Measurements from ENCODE around the gene ETV6.

Gene ETV6

DNA sequence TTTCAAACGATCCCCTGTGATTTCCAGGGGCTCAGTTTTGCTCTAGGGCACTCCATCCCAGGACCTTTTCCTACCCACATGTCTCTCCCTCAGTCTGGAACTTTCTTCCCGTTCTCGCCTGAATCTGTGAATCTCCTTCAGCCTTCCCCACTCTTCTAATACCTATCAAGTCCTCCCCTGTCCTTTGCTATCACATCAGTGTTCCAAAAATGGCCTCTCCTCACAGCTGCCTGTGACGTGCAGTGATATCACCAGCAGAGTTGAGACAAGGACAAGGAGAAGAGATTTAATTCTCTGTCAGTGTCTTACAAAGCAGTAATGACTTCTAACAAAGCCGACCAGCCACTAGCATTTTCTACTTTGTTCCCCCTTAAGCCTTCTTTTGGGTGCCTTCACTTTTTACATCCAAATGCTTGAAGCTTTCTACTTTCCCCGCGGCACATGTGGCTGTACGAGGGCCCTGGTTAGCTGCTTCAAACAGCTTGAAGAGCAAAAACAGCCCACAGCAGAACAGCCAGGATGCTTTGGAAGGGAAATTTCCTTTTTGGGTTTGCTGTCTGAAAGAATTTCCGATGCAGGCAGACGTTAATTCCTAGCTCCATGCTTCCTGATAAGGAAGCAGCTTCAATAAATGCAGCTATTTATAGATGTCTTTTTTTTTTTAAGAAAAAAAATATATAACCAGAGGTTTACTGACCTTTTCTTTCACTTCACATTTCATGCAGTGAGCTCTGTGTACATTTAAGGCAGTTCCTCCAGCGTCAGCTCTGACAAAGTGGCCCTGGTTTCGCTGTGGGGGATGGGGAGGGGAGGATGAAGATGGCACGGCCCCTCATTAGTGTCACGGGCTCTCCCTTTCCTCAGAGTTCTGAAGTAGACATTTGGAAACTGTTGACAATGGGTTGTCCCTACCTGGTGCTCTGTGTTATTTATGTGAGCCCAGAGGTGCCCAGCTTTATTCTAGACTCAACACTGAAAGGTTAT lies 109.3 kb downstream of the ETV6 start:
- DNase-seq = no peak

DNA sequence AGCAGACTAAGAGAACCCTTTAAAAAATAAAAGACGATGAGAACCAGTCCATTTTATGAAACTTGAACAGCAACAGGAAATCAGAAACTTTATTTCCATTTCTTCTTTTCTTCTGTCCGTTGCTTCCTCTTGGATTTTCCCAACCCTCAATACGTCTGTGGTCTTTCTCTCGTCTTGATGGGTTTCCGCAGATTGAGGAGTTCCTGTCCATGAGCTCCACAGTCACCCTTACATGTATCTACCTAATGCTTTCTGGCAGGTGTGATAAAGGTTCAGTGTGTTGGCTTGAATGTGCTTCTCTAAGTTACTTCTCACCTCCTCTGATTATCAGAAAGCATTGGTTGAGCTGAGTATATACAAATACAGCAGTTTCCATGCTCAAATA lies 110.0 kb downstream of the ETV6 start:
- in situ Hi-C loops (cut with HindIII; ENCODE audit: low pct_ligation_motif_present, low pct_unique_long_range_greater_than_20kb, low sequenced_read_pairs) = no loop called here
- no peak for DNase-seq

More for the DNA sequence above, 109.3 kb downstream of the ETV6 start:
- in situ Hi-C loops (cut with HindIII; ENCODE audit: low pct_ligation_motif_present, low pct_unique_long_range_greater_than_20kb, low sequenced_read_pairs) = no loop called here

DNA sequence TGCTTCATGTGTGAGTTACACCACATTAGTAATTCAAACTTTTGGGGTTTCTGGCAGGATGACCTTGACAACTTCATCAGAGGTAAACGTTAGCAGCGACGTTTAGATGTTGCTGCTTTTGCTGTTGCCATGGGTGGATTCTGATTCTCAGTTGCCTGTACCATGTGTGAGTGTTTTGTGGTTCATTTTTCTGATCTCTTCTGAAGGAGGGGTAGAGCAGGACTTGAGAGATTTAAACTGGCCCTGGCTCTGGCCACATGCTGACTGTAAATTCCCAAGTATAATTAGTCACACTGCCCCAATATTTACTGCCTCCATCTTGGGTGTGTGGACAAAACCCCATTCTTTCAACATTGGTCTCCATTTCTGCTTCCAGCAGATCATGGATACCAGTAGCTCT lies 110.4 kb downstream of the ETV6 start:
- in situ Hi-C loops (cut with HindIII; ENCODE audit: low pct_ligation_motif_present, low pct_unique_long_range_greater_than_20kb, low sequenced_read_pairs) = no loop called here
- DNase-seq = no peak

DNA sequence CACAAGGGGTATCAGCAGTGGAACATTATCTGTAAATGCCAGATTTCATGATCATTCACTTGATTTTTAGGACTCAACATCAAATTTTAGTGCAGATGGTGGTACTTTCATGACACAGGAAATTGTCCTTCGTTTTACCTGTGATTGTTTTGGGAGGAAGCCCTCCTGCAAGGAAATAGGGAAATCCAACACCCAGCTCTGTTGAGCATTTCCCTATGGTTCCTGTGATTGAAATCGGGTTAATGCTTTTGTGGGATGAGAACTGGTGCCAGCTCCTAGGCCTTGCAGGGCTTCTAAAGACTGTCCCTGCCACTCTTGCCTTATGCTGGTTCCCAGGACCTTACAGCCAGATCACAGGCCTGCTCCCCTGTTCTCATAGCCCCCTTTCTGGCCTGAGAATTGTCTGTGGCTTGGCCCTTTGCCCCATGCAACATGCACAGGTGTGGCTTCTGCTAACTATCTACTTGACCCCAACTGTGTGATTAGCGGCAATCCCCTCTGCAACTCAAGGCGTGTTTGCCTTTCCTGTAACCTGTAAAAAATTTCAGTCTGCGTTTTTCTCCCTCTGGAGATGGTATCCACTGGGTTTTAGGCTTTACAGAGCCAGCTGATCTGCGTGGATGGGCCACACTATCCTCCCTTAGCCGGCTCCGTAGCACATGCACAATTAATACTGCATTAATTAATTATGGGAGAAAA lies 112.5 kb downstream of the ETV6 start:
- no peak for DNase-seq
- in situ Hi-C loops (cut with HindIII; ENCODE audit: low pct_ligation_motif_present, low pct_unique_long_range_greater_than_20kb, low sequenced_read_pairs) = no loop called here

DNA sequence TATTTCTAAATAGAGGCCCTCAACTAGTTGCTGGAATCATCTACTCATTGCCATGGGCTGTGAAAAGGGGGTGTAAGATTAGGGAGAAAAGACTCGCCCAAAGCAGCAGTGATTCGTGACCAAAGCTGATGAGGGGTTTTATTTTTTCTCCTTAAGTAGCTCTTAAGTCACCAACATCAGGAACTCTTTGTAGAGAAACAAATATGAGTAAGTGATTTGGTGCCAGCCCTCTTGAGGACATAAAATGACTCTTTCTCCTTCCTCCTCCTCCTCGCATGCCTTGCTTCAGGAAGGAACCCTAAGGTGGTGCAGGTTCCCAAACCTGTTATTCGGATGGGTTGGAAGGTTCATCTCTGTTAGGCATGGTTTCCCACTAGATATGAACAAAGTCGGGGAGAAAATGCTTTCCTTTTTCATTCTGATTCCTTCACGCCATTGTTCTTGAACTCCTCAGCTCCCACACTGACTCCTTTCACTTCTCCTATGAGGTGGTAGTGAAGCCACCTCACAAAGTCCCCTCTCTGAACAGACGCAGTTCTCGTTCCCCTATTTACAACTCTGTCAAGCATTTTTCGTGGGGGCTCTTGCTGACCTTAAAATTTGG lies 113.4 kb downstream of the ETV6 start:
- in situ Hi-C loops (cut with HindIII; ENCODE audit: low pct_ligation_motif_present, low pct_unique_long_range_greater_than_20kb, low sequenced_read_pairs) = no loop called here
- no peak for DNase-seq

DNA sequence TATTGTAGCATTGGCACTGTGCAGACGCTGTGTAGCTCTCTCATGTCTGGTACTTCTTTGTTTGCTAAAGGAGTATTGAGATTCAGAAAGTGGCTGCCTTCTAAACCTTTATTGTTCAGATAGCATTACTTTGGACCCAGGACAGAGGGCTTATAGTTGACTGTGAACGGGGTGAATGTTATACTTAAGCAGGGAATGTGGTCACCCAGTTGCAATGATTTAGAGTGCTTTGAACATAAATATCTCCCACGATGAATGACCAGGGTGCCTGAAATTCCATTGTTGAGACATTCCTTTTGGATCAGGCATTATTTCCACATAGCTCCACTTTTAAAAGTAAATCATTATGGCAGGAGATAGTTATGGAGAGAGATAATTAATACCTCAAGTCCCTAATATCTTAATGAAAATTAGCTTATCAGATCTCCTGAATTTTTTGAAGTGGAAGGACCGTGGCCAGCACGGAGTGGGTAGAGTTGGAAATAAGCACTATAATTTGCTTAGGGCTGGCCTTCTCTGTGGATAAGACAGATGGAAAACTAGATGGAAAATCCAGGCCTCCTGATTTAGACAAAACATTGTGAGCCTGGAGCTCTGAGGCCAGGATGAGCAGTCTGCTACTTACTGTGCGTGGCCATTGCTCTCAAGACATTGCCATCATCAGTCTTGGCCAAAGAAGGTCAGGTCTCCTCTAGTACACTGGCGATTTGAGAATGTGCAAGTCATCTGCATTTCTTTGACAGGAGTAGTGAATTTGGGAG lies 114.5 kb downstream of the ETV6 start:
- in situ Hi-C loops (cut with HindIII; ENCODE audit: low pct_ligation_motif_present, low pct_unique_long_range_greater_than_20kb, low sequenced_read_pairs) = no loop called here
- DNase-seq = peak; percentile 88

DNA sequence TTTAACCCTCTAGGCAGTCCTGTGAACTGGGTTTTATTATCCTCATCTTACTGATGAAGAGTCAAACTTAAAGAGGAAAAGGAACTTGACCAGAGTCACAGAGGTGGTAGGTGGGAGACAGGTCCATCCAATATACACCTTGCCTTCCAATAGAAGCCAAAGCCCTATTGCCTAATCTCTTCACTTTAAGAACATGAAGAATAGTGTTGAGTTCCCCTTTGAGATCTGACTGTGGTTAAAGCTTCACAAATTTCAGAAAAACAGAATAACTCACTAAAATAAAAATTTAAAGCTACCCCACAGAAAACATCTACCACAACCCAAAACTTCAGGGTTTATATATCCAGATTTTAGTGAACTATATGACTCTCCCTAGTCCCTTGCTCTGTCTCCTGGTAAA lies 115.4 kb downstream of the ETV6 start:
- in situ Hi-C loops (cut with HindIII; ENCODE audit: low pct_ligation_motif_present, low pct_unique_long_range_greater_than_20kb, low sequenced_read_pairs) = no loop called here
- DNase-seq = no peak

DNA sequence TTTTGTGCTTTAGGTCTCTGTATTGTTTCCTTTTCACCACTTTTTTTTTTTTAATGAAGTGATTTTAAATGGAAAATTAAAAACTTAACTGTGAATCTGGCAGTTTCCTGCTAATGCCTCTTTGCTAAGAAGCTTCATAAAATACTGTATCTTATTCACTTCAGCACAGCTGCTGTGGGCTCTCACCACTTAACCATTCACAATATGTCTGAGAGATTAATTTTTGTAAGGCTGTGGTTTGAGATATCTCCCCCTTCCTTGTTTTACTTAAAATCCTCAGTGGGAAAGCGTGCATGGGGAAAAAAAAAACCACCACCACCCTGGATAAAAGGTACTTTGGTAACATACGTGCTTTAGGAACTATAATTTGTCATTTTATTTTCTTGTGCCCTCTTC lies 115.9 kb downstream of the ETV6 start:
- in situ Hi-C loops (cut with HindIII; ENCODE audit: low pct_ligation_motif_present, low pct_unique_long_range_greater_than_20kb, low sequenced_read_pairs) = no loop called here
- DNase-seq = no peak

DNA sequence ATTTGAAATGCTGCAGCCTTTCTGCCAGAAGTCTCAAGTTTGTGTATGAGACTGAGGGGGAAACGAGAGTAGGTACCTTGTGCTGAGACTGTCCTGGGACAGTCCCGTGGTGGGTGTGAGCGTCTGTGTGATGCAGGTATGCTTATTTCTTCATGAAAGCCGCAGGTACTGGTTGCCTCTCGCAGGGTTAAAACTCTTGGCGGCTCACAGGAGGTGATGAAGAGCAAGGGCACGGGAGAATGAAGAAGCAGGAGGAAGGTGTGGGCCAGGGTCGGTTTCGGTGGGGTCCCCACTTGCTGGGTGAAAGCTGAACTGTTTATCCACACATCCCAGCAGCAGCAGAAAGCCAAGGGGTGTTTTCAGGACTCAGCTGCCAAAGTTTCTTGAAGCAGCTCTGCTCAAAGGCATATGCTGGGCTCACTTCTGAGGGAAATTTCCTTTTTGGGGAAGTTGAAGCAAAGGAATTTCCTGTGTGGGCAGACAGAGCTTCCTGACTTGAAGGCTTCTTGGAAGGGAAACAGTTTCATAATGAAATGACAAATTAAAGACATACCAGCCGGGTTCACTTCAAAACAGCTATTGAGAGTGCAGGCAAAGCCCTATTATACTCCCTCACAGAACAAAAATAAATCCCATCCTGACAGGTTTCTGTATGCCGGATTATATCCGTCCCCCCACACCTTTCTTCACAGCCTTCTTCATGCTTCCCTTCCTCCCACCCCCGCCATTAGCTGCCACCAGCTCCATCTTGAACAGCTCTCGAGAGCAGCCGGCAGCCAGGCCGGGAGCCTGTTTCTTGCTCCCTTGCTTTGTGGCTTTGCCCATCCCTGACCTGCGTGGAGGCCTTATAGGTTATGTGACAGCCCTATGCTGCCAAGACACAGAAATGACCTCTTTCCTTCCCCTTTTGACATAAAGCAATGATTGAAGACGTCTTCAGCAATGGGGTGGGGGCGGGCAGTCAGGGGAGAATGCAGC lies 116.6 kb downstream of the ETV6 start:
- in situ Hi-C loops (cut with HindIII; ENCODE audit: low pct_ligation_motif_present, low pct_unique_long_range_greater_than_20kb, low sequenced_read_pairs) = no loop called here
- no peak for DNase-seq

DNA sequence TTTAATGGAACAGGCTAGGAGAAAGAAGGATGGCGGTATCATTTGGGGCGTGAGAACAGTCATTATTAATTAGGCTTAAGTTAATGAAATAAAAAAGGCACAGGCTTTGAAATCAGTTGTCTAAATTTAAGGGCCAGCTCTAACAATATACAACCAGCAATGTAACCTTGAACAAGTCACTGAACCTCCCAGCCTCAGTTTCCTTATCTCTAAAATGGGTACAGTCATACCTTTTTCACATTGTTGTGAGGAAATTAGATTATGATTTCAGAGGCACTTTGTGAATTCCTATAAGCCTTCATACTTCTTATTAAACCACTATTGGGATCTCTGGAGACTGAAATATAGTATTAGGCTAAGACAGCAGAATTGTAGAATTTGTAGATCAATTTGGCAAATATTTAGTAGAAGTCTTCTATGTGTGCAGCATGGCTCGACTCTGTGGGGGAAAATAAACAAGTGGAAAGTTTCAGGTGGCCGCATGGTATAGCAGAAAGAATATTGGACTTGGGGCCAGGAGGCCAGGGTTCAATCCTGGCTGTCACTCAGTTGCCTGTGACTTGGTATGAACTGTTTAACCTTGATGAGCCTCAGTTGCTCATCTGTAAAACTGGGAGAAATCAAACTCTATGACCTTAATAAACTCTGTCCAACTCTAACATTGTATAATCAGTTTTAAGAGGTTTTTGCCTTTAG lies 117.7 kb downstream of the ETV6 start:
- in situ Hi-C loops (cut with HindIII; ENCODE audit: low pct_ligation_motif_present, low pct_unique_long_range_greater_than_20kb, low sequenced_read_pairs) = no loop called here
- DNase-seq = no peak

DNA sequence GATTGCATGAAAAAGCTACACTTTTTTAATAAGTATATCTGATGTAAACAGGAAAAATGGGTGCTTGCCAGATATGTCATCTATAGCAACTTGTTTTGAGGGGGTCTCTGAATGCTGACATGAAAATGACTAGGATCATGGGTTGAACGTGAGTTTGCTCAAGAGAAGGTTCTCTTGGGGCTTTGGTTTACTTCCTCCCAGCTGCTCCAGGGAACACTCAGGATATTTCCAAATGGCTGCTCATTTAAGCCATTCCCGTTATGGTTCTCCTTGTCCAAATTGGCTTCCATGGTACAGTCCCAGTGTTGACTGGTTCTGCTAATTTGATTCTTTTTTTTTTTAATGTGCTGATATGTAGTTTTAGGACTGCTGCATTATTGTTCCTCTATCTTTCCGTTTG lies 118.3 kb downstream of the ETV6 start:
- no peak for DNase-seq
- in situ Hi-C loops (cut with HindIII; ENCODE audit: low pct_ligation_motif_present, low pct_unique_long_range_greater_than_20kb, low sequenced_read_pairs) = no loop called here

DNA sequence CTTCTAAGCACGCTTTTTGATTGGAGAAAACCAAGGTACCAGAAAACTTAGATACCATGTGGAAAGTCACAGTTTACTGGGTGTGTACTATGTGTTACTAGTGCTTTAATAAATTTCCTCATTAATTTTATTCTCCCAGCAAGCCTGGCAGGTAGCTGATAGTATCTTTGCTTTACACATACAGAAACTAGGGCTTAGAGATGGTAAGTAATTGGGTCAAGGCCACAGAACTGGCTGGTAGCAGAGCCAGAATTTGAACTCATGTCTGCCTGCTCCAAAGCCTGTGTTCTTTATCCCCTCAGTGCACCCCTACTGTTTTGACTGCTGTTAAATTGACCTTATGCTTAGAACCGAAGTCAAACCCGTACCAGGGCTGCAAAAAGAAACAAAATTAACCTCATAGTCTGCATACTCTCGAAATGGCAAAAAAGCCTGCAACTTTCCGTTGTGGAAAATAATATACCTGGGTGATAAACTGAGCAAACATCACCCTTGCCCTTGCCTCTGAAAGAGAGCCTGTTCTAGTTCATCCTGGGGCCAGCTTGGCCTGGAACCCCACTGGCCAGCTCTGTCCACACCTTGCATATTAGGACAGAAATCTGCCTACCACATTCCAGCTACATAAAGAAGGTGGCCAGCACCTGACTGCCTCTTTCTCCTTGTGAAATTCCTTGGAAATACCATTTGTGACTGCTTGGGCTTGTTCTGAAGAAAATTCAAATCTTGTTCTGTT lies 118.9 kb downstream of the ETV6 start:
- DNase-seq = no peak
- in situ Hi-C loops (cut with HindIII; ENCODE audit: low pct_ligation_motif_present, low pct_unique_long_range_greater_than_20kb, low sequenced_read_pairs) = no loop called here

DNA sequence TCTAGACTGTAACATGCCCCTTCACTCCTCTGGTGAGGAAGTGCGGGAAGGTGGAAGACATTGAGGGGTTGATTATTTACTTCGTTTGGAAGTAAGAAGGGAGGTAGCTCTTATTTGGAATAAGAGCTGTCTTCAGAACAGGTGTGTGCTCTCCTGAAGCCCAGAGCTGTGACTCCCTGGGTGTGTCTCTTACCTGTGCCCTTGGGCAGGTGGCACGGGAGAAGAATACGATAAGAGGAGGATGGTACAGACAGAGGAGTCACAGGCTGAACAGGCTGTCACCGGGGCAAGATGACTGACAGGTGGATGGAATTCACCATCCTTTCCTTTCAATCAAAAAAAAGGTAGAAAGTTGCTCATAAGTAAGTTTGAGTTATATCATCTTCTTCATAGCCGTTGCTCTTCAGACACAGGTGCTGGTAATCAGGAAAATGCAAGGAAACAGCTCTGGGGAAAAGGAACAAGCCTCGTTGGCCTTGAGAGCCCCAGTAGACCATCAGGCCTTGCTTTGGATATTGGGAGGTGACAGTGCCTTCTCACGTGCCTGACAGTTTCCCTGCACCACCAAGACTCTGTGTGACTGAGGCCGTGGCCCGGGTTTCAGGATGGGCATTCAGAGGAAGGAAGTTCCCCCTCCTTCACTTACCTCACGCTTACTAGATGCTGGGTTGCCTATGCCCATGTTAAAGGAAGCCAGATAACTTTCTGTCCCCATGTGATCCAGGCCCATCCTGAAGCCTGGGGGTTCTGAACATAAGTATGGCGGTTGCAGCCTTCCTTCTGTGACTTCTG lies 120.4 kb downstream of the ETV6 start:
- in situ Hi-C loops (cut with HindIII; ENCODE audit: low pct_ligation_motif_present, low pct_unique_long_range_greater_than_20kb, low sequenced_read_pairs) = no loop called here
- DNase-seq = no peak

DNA sequence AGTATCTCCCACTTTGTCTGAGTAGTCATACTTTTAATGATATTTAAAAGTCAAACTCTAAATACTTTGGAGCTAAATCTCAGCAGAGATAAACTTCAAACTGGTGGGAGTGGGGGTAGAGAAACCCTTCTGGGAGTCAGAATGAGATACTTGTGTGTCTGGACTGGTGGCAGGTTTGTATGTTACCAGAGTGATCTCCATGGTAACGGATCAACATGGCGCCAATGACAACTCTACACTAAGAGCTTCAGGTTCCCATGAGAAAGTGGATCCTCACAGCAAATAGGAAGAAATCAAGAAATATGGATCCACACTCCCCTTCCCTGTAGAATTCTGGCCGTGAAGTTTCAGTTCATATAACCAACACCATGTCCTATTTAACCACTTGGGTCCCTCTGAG lies 121.9 kb downstream of the ETV6 start:
- in situ Hi-C loops (cut with HindIII; ENCODE audit: low pct_ligation_motif_present, low pct_unique_long_range_greater_than_20kb, low sequenced_read_pairs) = no loop called here
- peak; percentile 22 for DNase-seq

DNA sequence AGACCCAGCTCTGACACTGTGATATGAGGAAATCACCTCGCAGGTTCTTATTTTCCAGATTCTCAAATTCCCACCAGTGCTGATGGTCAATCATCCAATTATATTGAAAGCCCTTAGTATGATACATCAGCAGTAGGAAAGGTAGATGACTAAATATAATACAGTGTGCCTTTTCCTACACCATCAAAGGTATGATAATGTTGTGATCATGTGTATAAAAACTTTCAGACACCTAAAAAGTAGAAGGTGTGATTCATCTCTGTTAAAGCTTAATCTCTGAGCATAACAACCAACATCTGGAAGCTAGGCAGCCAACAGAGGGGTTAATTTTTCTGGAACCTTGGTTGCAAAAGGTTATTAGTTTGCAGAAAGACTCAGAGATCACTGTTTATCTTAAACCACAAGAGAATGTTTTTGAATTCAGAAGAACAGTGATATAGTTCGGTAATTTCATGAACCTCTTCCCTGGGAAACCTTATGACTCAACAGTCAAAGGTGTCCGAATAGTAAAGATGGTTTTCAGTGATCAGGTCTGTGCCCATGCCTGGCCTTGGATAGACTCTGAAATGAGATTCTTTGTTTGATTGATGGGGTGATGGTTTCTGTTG lies 122.5 kb downstream of the ETV6 start:
- in situ Hi-C loops (cut with HindIII; ENCODE audit: low pct_ligation_motif_present, low pct_unique_long_range_greater_than_20kb, low sequenced_read_pairs) = no loop called here
- DNase-seq = peak; percentile 60

Measured in ACHN (cell line).